ENCODE measurements around the gene TAPT1.

The TAPT1 gene

GRCh38 chr4:16225167-16225862 is 956 bp downstream of the TAPT1 start:
- no peaks in the 10 kb centered on the region; the same call in 1 of the 2 replicates for H3K36me3 ChIP-seq (ENCODE audit: insufficient read depth, low read length)
- peaks cover 73% of the 10 kb centered on the region for H3K79me2 ChIP-seq (ENCODE audit: insufficient read depth, low read length)
- no peaks in the 10 kb centered on the region for H3K9me3 ChIP-seq (ENCODE audit: insufficient read depth, low read depth, low read length)
- H2AFZ ChIP-seq (ENCODE audit: low read length): 0 out of 2 replicates have a peak overlapping the region, but pooled peaks have one; percentile 62
- peak overlapping the region; percentile 88 for H3K4me2 ChIP-seq (ENCODE audit: low read depth, low read length, poor library complexity, severe bottlenecking)
- H3K9me2 ChIP-seq (replicated peaks; ENCODE audit: low read depth, low read length): no peaks in the 10 kb centered on the region
- no peaks in the 10 kb centered on the region for H3K27me3 ChIP-seq (ENCODE audit: insufficient read depth, low read length, poor library complexity, severe bottlenecking)
- H3K9ac ChIP-seq (ENCODE audit: low read depth, low read length, poor library complexity, severe bottlenecking): peak overlapping the region; percentile 89
- H3F3A ChIP-seq (ENCODE audit: low read depth): peaks cover 6% of the 10 kb centered on the region; the same call in 1 of the 2 replicates
- peak overlapping the region; percentile 81 for H3K4me3 ChIP-seq (ENCODE audit: low read length, poor library complexity, severe bottlenecking)
- peaks cover 42% of the 10 kb centered on the region for H4K20me1 ChIP-seq (ENCODE audit: insufficient read depth, low read length, poor library complexity, severe bottlenecking)
- peaks cover 42% of the 10 kb centered on the region for H3K4me1 ChIP-seq (ENCODE audit: insufficient read depth, low read length, poor library complexity, severe bottlenecking)
- TF ChIP-seq CTCF (conservative IDR thresholded peaks at IDR 0.05; ENCODE audit: low read length) (no peak), EZH2phosphoT487 (IDR thresholded peaks at IDR 0.05; ENCODE audit: borderline replicate concordance) (no peak)

- peak overlapping the region; percentile 81 for H3K4me3 ChIP-seq (ENCODE audit: low read length, poor library complexity, severe bottlenecking)
- peaks cover 81% of the 10 kb centered on the region for H3K79me2 ChIP-seq (ENCODE audit: insufficient read depth, low read length)
- H3F3A ChIP-seq (ENCODE audit: low read depth): 0 out of 2 replicates have a peak, but pooled peaks cover 3% of the 10 kb centered on the region
- no peaks in the 10 kb centered on the region for H3K9me3 ChIP-seq (ENCODE audit: insufficient read depth, low read depth, low read length)
- no peaks in the 10 kb centered on the region for H3K9me2 ChIP-seq (replicated peaks; ENCODE audit: low read depth, low read length)
- H3K4me2 ChIP-seq (ENCODE audit: low read depth, low read length, poor library complexity, severe bottlenecking): peak overlapping the region; percentile 88
- peaks cover 2% of the 10 kb centered on the region for H3K36me3 ChIP-seq (ENCODE audit: insufficient read depth, low read length)
- TF ChIP-seq CTCF (conservative IDR thresholded peaks at IDR 0.05; ENCODE audit: low read length): no peak
- TF ChIP-seq EZH2phosphoT487 (IDR thresholded peaks at IDR 0.05; ENCODE audit: borderline replicate concordance): no peak
- H2AFZ ChIP-seq (ENCODE audit: low read length): no peak overlapping the region
- peaks cover 49% of the 10 kb centered on the region for H3K4me1 ChIP-seq (ENCODE audit: insufficient read depth, low read length, poor library complexity, severe bottlenecking)
- H3K9ac ChIP-seq (ENCODE audit: low read depth, low read length, poor library complexity, severe bottlenecking): peak overlapping the region; percentile 89
- no peaks in the 10 kb centered on the region for H3K27me3 ChIP-seq (ENCODE audit: insufficient read depth, low read length, poor library complexity, severe bottlenecking)
- H4K20me1 ChIP-seq (ENCODE audit: insufficient read depth, low read length, poor library complexity, severe bottlenecking): peaks cover 50% of the 10 kb centered on the region
These were observed 1.8 kb downstream of the TAPT1 start for GRCh38 chr4:16224264-16225166.

DNA sequence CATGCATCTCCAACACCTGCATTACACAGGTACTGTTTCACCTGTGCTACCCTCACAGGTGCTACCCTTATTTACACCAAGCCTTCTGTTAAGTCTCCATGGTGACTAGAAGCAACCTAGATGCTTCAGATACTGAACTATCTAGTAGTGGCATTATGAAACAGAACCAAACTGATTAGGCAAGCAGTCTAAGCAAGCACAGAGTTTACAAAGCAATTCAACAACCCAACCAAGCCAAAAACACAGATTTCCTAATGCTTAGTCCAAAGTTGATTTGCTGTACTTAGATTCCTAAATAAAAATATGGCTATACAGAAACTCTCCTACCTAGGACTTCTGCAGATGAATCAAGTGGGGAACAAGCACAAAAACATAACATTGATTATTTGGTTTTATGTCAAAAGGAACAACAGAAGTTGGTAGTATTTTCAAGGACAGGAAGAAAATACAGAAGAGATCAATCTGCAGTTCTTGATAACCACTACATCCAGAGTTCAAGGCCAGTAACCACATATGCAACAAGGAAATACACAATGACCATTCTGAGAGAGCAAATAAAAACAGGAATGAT is 3.2 kb downstream of the TAPT1 start:
- TF ChIP-seq CTCF (conservative IDR thresholded peaks at IDR 0.05; ENCODE audit: low read length) (no peak), EZH2phosphoT487 (IDR thresholded peaks at IDR 0.05; ENCODE audit: borderline replicate concordance) (no peak)
- H3K36me3 ChIP-seq (ENCODE audit: insufficient read depth, low read length): peaks cover 4% of the 10 kb centered on the region
- no peaks in the 10 kb centered on the region for H3F3A ChIP-seq (ENCODE audit: low read depth)
- H4K20me1 ChIP-seq (ENCODE audit: insufficient read depth, low read length, poor library complexity, severe bottlenecking): peaks cover 63% of the 10 kb centered on the region
- peak overlapping the region; percentile 88 for H3K4me2 ChIP-seq (ENCODE audit: low read depth, low read length, poor library complexity, severe bottlenecking)
- no peaks in the 10 kb centered on the region for H3K27me3 ChIP-seq (ENCODE audit: insufficient read depth, low read length, poor library complexity, severe bottlenecking)
- peak overlapping the region; percentile 81 for H3K4me3 ChIP-seq (ENCODE audit: low read length, poor library complexity, severe bottlenecking)
- no peaks in the 10 kb centered on the region for H3K9me2 ChIP-seq (replicated peaks; ENCODE audit: low read depth, low read length)
- H3K9me3 ChIP-seq (ENCODE audit: insufficient read depth, low read depth, low read length): no peaks in the 10 kb centered on the region
- H3K79me2 ChIP-seq (ENCODE audit: insufficient read depth, low read length): peaks cover 95% of the 10 kb centered on the region
- H3K9ac ChIP-seq (ENCODE audit: low read depth, low read length, poor library complexity, severe bottlenecking): peak overlapping the region; percentile 89
- no peak overlapping the region for H2AFZ ChIP-seq (ENCODE audit: low read length)
- H3K4me1 ChIP-seq (ENCODE audit: insufficient read depth, low read length, poor library complexity, severe bottlenecking): peaks cover 57% of the 10 kb centered on the region

Data from Loucy (cell line).